Endothelial cell of umbilical vein (primary cell): ENCODE data around the gene SETD3. TPM values are rescaled to one million over a fixed set of nuclear protein-coding genes. Genes with fewer than 3 reads are reported as not detected.

ENCODE experiments used
- BruUV-seq: library from RNA; stranded (reverse); fragments of 400-500 nt; replicated peaks from 2 replicates; lab custom pipeline; 2021; lab: Mats Ljungman, UMichigan
- CTCF ChIA-PET: fragments of 300-600, 350-600 bp; sonication (Branson Sonifier 250); formaldehyde crosslinking; loops from one replicate; lab custom pipeline; 2021; ENCODE audit warnings: antibody characterized with exemption, inconsistent platforms; lab: Charles Lee
- POLR2A ChIA-PET: fragments of 300-600, 350-600 bp; sonication (Branson Sonifier 250); formaldehyde crosslinking; loops from one replicate; lab custom pipeline; 2021; ENCODE audit warnings: antibody characterized with exemption, inconsistent platforms; lab: Charles Lee
- DNase-seq: peaks from one replicate; pipeline ENCODE4 v3.0.0-alpha.2; 2011; ENCODE audit warnings: low read depth, low spot score
- FAIRE-seq: peaks from 2 replicates; lab custom pipeline; 2011; peaks lifted over from hg19 to GRCh38; lab: Jason Lieb, UNC
- H2AFZ ChIP-seq: 2 replicates; pipeline ENCODE4 v1.6.0; 2012; ENCODE audit warnings: low read depth, low read length, control low read depth, inconsistent platforms
- H3K27ac ChIP-seq: 2 replicates; pipeline ENCODE4 v1.5.1; 2011; ENCODE audit warnings: low read depth, mild to moderate bottlenecking, control low read depth, low read length, moderate library complexity; ENCODE audit not compliant: insufficient read depth
- H3K27me3 ChIP-seq, 2 experiments: 2 replicates each; pipeline versions ENCODE4 v1.6.0 to v1.6.1; 2011; ENCODE audit warnings: low read length in 2 of 2, mixed read lengths in 1 of 2; ENCODE audit not compliant: control insufficient read depth in 2 of 2, insufficient read depth in 2 of 2
- H3K36me3 ChIP-seq, 2 experiments: 2 replicates in 1 of 2; 3 replicates in 1 of 2; pipeline ENCODE4 v1.5.1; 2011; ENCODE audit warnings: low read length in 2 of 2, mild to moderate bottlenecking in 1 of 2, moderate library complexity in 1 of 2; ENCODE audit not compliant: control insufficient read depth in 2 of 2, insufficient read depth in 2 of 2; ENCODE audit errors: extremely low read depth in 1 of 2
- H3K4me1 ChIP-seq: 3 replicates; pipeline ENCODE4 v1.5.1; 2011; ENCODE audit warnings: mild to moderate bottlenecking, low read length; ENCODE audit not compliant: control insufficient read depth, insufficient read depth; ENCODE audit errors: extremely low read depth
- H3K4me2 ChIP-seq: 2 replicates; pipeline ENCODE4 v1.6.1; 2011; ENCODE audit warnings: low read length, control low read depth, mixed read lengths; ENCODE audit not compliant: insufficient read depth
- H3K4me3 ChIP-seq, 3 experiments: fragments of 200-600 bp in 1 of 3; sonication (generic), shearing (Covaris generic) in 1 of 3; replicated peaks in 1 of 3; 2 replicates each; pipeline ENCODE4 v1.5.1; 2011 to 2016; ENCODE audit warnings: control low read depth in 3 of 3, low read length in 3 of 3, mild to moderate bottlenecking in 2 of 3, inconsistent platforms in 1 of 3, low read depth in 1 of 3, moderate library complexity in 1 of 3; ENCODE audit not compliant: insufficient read depth in 1 of 3
- H3K79me2 ChIP-seq: 2 replicates; pipeline ENCODE4 v1.6.0; 2012; ENCODE audit warnings: low read length, inconsistent platforms; ENCODE audit not compliant: control insufficient read depth, insufficient read depth
- H3K9ac ChIP-seq: replicated peaks from 2 replicates; pipeline ENCODE3; 2011; ENCODE audit warnings: low read length, control low read depth; ENCODE audit not compliant: insufficient read depth; ENCODE audit errors: extremely low read depth
- H3K9me1 ChIP-seq: replicated peaks from 3 replicates; pipeline ENCODE4 v1.6.0; 2011; ENCODE audit warnings: mild to moderate bottlenecking, low read length; ENCODE audit not compliant: control insufficient read depth, insufficient read depth; ENCODE audit errors: extremely low read depth
- H3K9me3 ChIP-seq: replicated peaks from 2 replicates; pipeline ENCODE4 v1.5.1; 2012; ENCODE audit warnings: low read length, inconsistent platforms; ENCODE audit not compliant: control insufficient read depth, insufficient read depth
- H4K20me1 ChIP-seq: replicated peaks from 2 replicates; pipeline ENCODE3; 2011; ENCODE audit warnings: mild to moderate bottlenecking, low read length; ENCODE audit not compliant: control insufficient read depth, insufficient read depth; ENCODE audit errors: extremely low read depth
- CTCF ChIP-seq, 2 donors: IDR thresholded peaks; 1 replicate in 1 of 2; 2 replicates in 1 of 2; pipeline ENCODE4 v1.5.1; 2011; ENCODE audit warnings: low read length in 2 of 2, mild to moderate bottlenecking in 2 of 2, moderate library complexity in 2 of 2, control low read depth in 1 of 2, inconsistent platforms in 1 of 2, low read depth in 1 of 2; ENCODE audit not compliant: insufficient read depth in 1 of 2; ENCODE audit errors: extremely low read depth in 1 of 2
- EZH2 ChIP-seq: IDR thresholded peaks from 2 replicates; pipeline ENCODE4 v1.6.1; 2012; ENCODE audit warnings: borderline replicate concordance, low read depth, mild to moderate bottlenecking, moderate library complexity, low read length, inconsistent platforms; ENCODE audit not compliant: severe bottlenecking
- FOS ChIP-seq: IDR thresholded peaks from 2 replicates; pipeline ENCODE4 v1.6.1; 2011; ENCODE audit warnings: mild to moderate bottlenecking, low read length, moderate library complexity, borderline replicate concordance; ENCODE audit not compliant: insufficient read depth
- GATA2 ChIP-seq: IDR thresholded peaks from 2 replicates; pipeline ENCODE4 v1.7.0; 2011; ENCODE audit warnings: low read depth, mild to moderate bottlenecking, moderate library complexity, mixed read lengths, low read length; ENCODE audit not compliant: insufficient read length, insufficient read depth
- JUN ChIP-seq: IDR thresholded peaks from 2 replicates; pipeline ENCODE4 v1.6.1; 2011; ENCODE audit warnings: borderline replicate concordance, low read depth; ENCODE audit not compliant: insufficient read length, insufficient read depth
- MAX ChIP-seq: IDR thresholded peaks from 2 replicates; pipeline ENCODE4 v1.6.1; 2011; ENCODE audit not compliant: insufficient read depth, insufficient read length
- MYC ChIP-seq: IDR thresholded peaks from one replicate; pipeline ENCODE4 v1.6.1; 2011; ENCODE audit warnings: mild to moderate bottlenecking, low read depth, low read length
- POLR2A ChIP-seq: IDR thresholded peaks from 2 replicates; pipeline ENCODE4 v1.6.1; 2012; ENCODE audit warnings: low read depth, mild to moderate bottlenecking, control low read depth, low read length
- POLR2AphosphoS5 ChIP-seq: IDR thresholded peaks from 2 replicates; pipeline ENCODE4 v1.6.1; 2012; ENCODE audit warnings: low read depth, mild to moderate bottlenecking, control low read depth, low read length, moderate library complexity; ENCODE audit not compliant: insufficient read depth
- dilution Hi-C: fragments of 300-500 bp; cut with MboI; formaldehyde crosslinking; loops from one replicate; pipeline ENCODE4 v1.15.0; 2019; ENCODE audit warnings: low sequenced_read_pairs; ENCODE audit not compliant: extremely low pct_ligation_motif_present
- intact Hi-C: fragments of 100-400 bp; cut with micrococcal nuclease; formaldehyde crosslinking; loops from one replicate; pipeline ENCODE4 v1.10.0; 2022
- polyA plus RNA-seq, 4 experiments: library from polyadenylated mRNA; depleted of rRNA in 3 of 4; stranded (reverse) in 3 of 4; unstranded in 1 of 4; fragments of >200 nt; gene quantifications; 2 replicates each; pipeline versions ENCODE4 v1.2.1 to v1.2.3, GENCODE V29; 2011 to 2012; ENCODE audit warnings: missing spikeins in 1 of 4
- total RNA-seq: library from RNA; stranded (reverse); gene quantifications from 2 replicates; pipeline ENCODE4 v1.2.3, GENCODE V29; 2021

SETD3 gene
- total and polyA plus RNA-seq, 2 donors (not counting 3 experiments of a cell fraction or from before 2014, with no cell fraction given), result 18.1 to 53.1 TPM

GRCh38 chr14:99383472-99384449, 96.9 kb downstream of the SETD3 start:
- Histone ChIP-seq H3K27me3 (peaks cover 0 to 3% of the 10 kb centered on the region in 2 experiments), H3K4me1 (no peaks in the 10 kb centered on the region), H3K4me3 (no peak overlapping the region), H3K36me3 (no peaks in the 10 kb centered on the region), H3K9me1 (no peaks in the 10 kb centered on the region), H3K79me2 (no peaks in the 10 kb centered on the region), H3K27ac (no peak overlapping the region), H3K9ac (no peak overlapping the region), H2AFZ (no peak overlapping the region), H3K4me2 (no peak overlapping the region), H3K9me3 (no peaks in the 10 kb centered on the region), H4K20me1 (no peaks in the 10 kb centered on the region)
- TF ChIP-seq CTCF (IDR thresholded peaks at IDR 0.05; ENCODE audit: extremely low read depth in 1 of 2, insufficient read depth in 1 of 2, low read depth in 1 of 2, low read length in 2 of 2) (no peak), MAX (no peak), FOS (no peak), POLR2A (no peak), EZH2 (no peak), MYC (no peak), POLR2AphosphoS5 (no peak), JUN (no peak), GATA2 (no peak)
- no peak for FAIRE-seq
- POLR2A ChIA-PET, result no interaction called here
- no TSS peak for BruUV-seq
- intact Hi-C loops (no loop called here), dilution Hi-C loops (no loop called here)
- DNase-seq, result no peak
- CTCF ChIA-PET, result interaction anchor here (3.8 kb wide), 1 partner anchor 10 kb away, joined by 15 read pairs; no protein-coding TSS in a partner anchor
